ENCODE data around the gene KMT2B.

- no peak for TF ChIP-seq CTCF (IDR thresholded peaks at IDR 0.05)
- no peak for TF ChIP-seq POLR2A (IDR thresholded peaks at IDR 0.05)
- TF ChIP-seq POLR2AphosphoS5 (IDR thresholded peaks at IDR 0.05) = no peak
These were observed 16.5 kb downstream of the KMT2B start for GRCh38 chr19:35734273-35734672.

Measured in breast epithelium (tissue), 3 donors.